Measurements from ENCODE around the gene FTO. TPM values are rescaled to one million over a fixed set of nuclear protein-coding genes. Genes with fewer than 3 reads are reported as not detected.

The FTO gene
- total and polyA plus RNA-seq, 4 donors, result 12.2 to 145 (median 57.7) TPM

DNA sequence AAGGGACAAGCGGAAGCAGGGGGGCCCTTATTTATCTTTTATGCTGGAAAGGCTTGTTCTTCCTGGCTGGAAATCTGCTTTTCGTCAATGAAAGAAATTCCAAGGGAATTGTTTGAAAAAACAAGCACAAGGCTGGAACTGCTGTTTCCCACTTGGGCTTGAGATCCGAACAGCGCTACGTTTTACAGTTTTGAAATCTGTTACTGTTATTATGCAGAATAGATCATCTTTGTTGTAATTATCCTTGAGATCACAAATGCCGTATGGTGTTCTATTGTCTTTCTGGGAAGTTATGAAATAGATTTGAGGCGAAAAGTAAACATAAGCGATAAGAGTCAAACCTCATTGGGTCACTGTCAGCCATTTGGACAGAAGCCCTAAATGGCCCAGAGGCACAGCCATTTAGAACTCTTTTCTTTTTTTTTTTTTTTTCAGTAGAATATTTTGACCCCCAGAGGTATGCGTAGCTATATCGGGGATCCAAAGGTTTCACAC, 359.4 kb downstream of the FTO start:
- ATAC-seq (ENCODE audit: insufficient read depth, low FRiP score) (no peak), DNase-seq (peak; percentile 64 to 90 (median 75))
- Histone ChIP-seq H3K27me3 (ENCODE audit: control insufficient read depth in 3 of 3, insufficient read depth in 3 of 3, low read length in 2 of 3) (no peaks in the 10 kb centered on the region), H3K4me3 (no peak overlapping the region), H3K9me3 (ENCODE audit: control insufficient read depth in 4 of 4, insufficient read depth in 3 of 4, low read length in 3 of 4) (no peaks in the 10 kb centered on the region), H3K9ac (ENCODE audit: insufficient read depth in 1 of 2, low read length in 2 of 2) (no peak overlapping the region), H3K36me3 (ENCODE audit: control insufficient read depth in 4 of 4, insufficient read depth in 4 of 4, low read length in 4 of 4) (no peaks in the 10 kb centered on the region), H3K4me1 (ENCODE audit: control insufficient read depth in 5 of 5, insufficient read depth in 5 of 5, low read length in 5 of 5) (peaks cover 3 to 14% (median 7%) of the 10 kb centered on the region in 5 donors), H3K27ac (ENCODE audit: low read depth in 1 of 2, low read length in 1 of 2) (no peak overlapping the region)
- 61 to 64% methylated on average over 10 of the region's 10 CpGs for WGBS, 2 donors
- no peak for TF ChIP-seq CTCF (IDR thresholded peaks at IDR 0.05; ENCODE audit: control extremely low read depth, extremely low read depth)

- WGBS, 2 donors, result 89 to 94% methylated on average over 4 of the region's 4 CpGs
- no peak for TF ChIP-seq CTCF (IDR thresholded peaks at IDR 0.05; ENCODE audit: control extremely low read depth, extremely low read depth)
- Histone ChIP-seq H3K4me1 (ENCODE audit: control insufficient read depth in 5 of 5, insufficient read depth in 5 of 5, low read length in 5 of 5) (peaks cover 1 to 14% (median 7%) of the 10 kb centered on the region in 5 donors), H3K9me3 (ENCODE audit: control insufficient read depth in 4 of 4, insufficient read depth in 3 of 4, low read length in 3 of 4) (no peaks in the 10 kb centered on the region), H3K4me3 (no peak overlapping the region), H3K27me3 (ENCODE audit: control insufficient read depth in 3 of 3, insufficient read depth in 3 of 3, low read length in 2 of 3) (no peaks in the 10 kb centered on the region), H3K9ac (ENCODE audit: insufficient read depth in 1 of 2, low read length in 2 of 2) (no peak overlapping the region), H3K27ac (ENCODE audit: low read depth in 1 of 2, low read length in 1 of 2) (no peak overlapping the region), H3K36me3 (ENCODE audit: control insufficient read depth in 4 of 4, insufficient read depth in 4 of 4, low read length in 4 of 4) (no peaks in the 10 kb centered on the region)
- DNase-seq (no peak), ATAC-seq (ENCODE audit: insufficient read depth, low FRiP score) (no peak)
Measured at GRCh38 chr16:54066451-54067105, 362.6 kb downstream of the FTO start.

DNA sequence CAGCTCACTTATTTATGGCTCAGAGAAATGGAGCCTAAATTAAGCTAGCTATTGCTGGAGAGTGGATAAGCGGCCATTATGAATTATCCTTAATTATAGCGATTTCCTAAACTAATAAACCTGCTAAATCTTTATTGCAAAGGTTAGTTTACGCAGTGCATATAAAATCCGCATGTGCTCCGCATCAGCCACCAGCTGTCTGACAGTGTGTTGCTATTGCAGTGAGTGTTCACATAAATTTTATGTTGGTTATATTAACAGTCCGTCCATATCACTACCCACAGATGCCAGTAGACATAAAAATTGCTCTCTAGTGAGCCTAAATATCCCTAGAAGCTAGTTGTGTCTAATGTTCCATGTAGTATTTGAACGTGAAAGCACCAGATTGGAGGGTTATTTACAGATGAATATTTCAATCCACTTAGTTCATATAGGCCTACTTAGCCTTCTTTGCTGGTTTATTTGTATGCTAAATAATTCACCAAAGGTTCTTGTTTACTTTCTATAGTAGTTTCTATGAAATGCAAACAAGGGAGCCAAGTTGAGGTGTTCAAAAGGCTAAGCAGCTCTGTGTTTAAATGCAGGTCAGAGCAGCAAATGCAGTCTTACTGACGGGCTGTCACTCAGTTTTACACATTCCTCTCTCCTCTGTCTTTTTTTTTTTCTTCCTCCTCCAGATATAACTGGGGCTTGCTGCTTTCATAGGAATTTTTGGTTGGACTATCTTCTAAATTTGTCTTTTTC, 363.5 kb downstream of the FTO start:
- Histone ChIP-seq H3K27ac (ENCODE audit: low read depth in 1 of 2, low read length in 1 of 2) (no peak overlapping the region), H3K27me3 (ENCODE audit: control insufficient read depth in 3 of 3, insufficient read depth in 3 of 3, low read length in 2 of 3) (no peaks in the 10 kb centered on the region), H3K9ac (ENCODE audit: insufficient read depth in 1 of 2, low read length in 2 of 2) (no peak overlapping the region), H3K36me3 (ENCODE audit: control insufficient read depth in 4 of 4, insufficient read depth in 4 of 4, low read length in 4 of 4) (no peaks in the 10 kb centered on the region), H3K4me1 (ENCODE audit: control insufficient read depth in 5 of 5, insufficient read depth in 5 of 5, low read length in 5 of 5) (peaks cover 0 to 9% (median 5%) of the 10 kb centered on the region in 5 donors), H3K9me3 (ENCODE audit: control insufficient read depth in 4 of 4, insufficient read depth in 3 of 4, low read length in 3 of 4) (no peaks in the 10 kb centered on the region), H3K4me3 (no peak overlapping the region)
- DNase-seq (no peak), ATAC-seq (ENCODE audit: insufficient read depth, low FRiP score) (no peak)
- 89 to 91% methylated on average over 8 of the region's 8 CpGs for WGBS, 2 donors
- TF ChIP-seq CTCF (IDR thresholded peaks at IDR 0.05; ENCODE audit: control extremely low read depth, extremely low read depth), result no peak
